IPS DF 6.9 (cell line): ENCODE data around the gene CACNA1F.
"Not testable (repeated sequence)": the region's sequence is repeated elsewhere in the genome, so short reads cannot be mapped to it uniquely, and the experiment has no call there.

Experiments used
- DNase-seq: peaks from one replicate; pipeline ENCODE4 v3.0.0-alpha.2; 2013; ENCODE audit warnings: low read depth, low spot score
- H3K27ac ChIP-seq: one replicate; pipeline ENCODE4 v1.5.1; 2013; ENCODE audit warnings: low read length, control low read depth
- H3K27me3 ChIP-seq: 2 replicates; pipeline ENCODE4 v1.6.1; 2013; ENCODE audit warnings: mild to moderate bottlenecking, low read length; ENCODE audit not compliant: control insufficient read depth, insufficient read depth
- H3K36me3 ChIP-seq: 2 replicates; pipeline ENCODE4 v1.6.1; 2013; ENCODE audit warnings: low read length; ENCODE audit not compliant: control insufficient read depth, insufficient read depth
- H3K4me1 ChIP-seq: 2 replicates; pipeline ENCODE4 v1.6.1; 2013; ENCODE audit warnings: low read length; ENCODE audit not compliant: control insufficient read depth, insufficient read depth
- H3K4me3 ChIP-seq: 2 replicates; pipeline ENCODE4 v1.5.1; 2013; ENCODE audit warnings: mild to moderate bottlenecking, low read length
- H3K9me3 ChIP-seq: 2 replicates; pipeline ENCODE4 v1.6.1; 2013; ENCODE audit warnings: low read length, inconsistent platforms; ENCODE audit not compliant: control insufficient read depth, insufficient read depth
- WGBS: extraction: QIAGEN DNeasy Blood & Tissue Kit; methylation state at CpG from one replicate; pipeline ENCODE4 v1.1.7; 2013; ENCODE audit warnings: mixed read lengths, missing lambda C conversion rate; ENCODE audit not compliant: insufficient read length, insufficient coverage; 5-methylcytosine and 5-hydroxymethylcytosine counted together

Gene CACNA1F

DNA sequence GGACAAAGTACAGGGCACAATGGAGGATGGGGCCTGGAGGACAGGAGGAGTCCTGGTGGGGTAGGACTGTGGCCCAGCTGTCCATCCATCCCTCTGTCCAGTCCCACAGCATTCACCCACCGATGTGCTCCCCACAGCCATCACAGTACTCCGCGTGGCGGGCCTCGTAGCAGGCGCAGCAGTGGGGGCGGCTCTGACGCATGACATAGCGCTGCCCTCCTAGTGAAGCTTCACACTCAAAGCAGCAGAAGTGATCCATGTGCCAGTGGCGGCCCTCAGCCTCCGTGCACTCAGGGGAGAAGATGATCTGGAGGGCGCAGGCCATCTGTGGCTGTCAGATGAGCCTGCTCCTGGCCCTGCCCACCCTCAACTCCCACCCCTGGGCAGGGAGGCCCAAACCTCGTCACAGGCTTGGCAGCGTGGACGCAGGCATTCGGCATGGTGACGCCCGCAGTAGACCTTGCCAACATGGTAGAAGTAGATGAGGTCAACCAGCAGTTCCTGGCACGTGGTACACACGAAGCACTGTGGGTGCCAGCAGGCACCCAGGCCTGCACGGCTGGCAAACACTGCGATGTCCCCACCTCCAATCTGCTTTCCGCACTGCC, 55.2 kb downstream of the CACNA1F start:
- H3K27me3 ChIP-seq, result no peaks in the 10 kb centered on the region
- no CpG with 5 or more reads among the region's 23 CpGs for WGBS

DNA sequence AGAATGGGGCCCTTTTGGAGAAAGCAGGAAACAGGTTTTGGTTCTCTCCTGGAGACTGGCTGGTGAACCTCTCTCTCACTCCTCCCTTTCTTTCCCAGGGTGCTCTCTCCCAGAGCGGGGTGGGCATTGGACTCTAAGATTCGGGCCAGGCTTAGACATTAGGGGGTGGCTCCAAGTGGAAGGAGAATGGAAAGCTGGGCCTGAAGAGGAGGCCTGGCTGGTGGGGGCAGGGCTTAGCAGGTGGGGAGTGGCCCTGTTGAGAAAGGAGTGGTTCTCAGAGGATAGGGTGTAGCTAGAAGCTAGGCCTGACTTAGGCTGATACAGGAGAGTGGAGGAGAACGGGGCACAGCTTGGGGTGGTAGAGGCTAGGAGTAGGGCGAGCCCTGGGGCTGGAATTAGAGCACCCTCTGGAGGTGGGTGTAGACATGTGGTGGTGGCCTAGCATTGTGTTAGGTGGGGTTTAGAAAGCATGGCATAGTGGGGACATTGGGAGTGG, 55.8 kb downstream of the CACNA1F start:
- no peak overlapping the region for H3K27ac ChIP-seq
- DNase-seq, result no peak
- WGBS, result no CpG with 5 or more reads among the region's 4 CpGs

More for the DNA sequence above, 55.2 kb downstream of the CACNA1F start:
- no peak for DNase-seq
- Histone ChIP-seq H3K36me3 (peaks cover 9% of the 10 kb centered on the region), H3K4me1 (no peaks in the 10 kb centered on the region; the same call in 1 of the 2 replicates), H3K27ac (no peak overlapping the region), H3K4me3 (no peak overlapping the region), H3K9me3 (no peaks in the 10 kb centered on the region)

DNA sequence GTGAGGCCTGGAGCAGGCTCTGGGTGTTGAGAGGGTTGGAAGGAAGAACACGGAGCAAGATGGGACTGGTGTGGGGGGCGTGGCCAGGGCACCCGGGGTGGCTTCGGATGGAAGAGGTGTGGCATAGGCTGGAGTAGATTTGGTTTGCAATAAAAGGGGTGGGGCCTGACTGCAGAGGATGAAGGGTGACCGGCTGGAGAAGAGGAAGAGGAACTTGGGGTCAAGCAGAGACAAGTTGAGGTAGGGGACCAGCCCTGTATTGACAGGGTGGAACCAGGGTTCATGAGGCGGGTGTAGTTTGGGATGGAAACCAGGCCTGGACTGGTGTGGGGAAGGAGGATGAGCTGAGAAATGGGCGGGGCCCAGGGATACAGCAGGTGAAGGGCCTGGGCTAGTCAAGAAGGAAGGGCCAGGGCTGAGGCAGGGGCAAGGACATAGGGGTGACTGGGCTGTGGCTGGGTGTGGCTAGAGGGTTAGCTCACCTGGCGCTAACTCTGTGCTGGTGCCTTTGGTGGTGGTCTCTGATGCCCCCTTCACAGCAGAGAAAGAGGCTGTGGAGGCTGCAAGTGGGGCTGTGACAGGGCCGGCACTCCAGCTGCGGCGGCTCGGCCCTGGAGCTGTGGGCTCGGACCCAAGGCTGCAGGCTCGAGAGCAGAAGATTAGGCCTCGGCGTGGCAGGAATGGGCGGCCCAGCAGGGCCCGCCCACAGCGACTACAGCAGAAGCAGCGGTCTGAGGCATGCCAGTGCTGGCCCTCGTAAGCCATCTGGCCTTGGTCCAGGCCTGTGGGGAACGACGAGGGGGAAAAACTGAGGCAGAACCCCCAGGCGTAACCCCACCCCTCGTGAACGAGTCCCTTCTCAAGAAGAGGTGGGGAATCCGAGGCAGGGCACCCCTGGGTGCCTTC, 56.5 kb downstream of the CACNA1F start:
- Histone ChIP-seq H3K27ac (no peak overlapping the region), H3K27me3 (no peaks in the 10 kb centered on the region), H3K4me1 (no peaks in the 10 kb centered on the region; the same call in 1 of the 2 replicates), H3K36me3 (peaks cover 9% of the 10 kb centered on the region), H3K9me3 (no peaks in the 10 kb centered on the region), H3K4me3 (no peak overlapping the region)
- DNase-seq, result no peak
- WGBS, result no CpG with 5 or more reads among the region's 27 CpGs

More for the DNA sequence above, 55.8 kb downstream of the CACNA1F start:
- no peak overlapping the region for H3K4me3 ChIP-seq
- no peaks in the 10 kb centered on the region for H3K9me3 ChIP-seq
- H3K27me3 ChIP-seq, result no peaks in the 10 kb centered on the region
- H3K4me1 ChIP-seq, result no peaks in the 10 kb centered on the region; the same call in 1 of the 2 replicates
- peaks cover 9% of the 10 kb centered on the region for H3K36me3 ChIP-seq

DNA sequence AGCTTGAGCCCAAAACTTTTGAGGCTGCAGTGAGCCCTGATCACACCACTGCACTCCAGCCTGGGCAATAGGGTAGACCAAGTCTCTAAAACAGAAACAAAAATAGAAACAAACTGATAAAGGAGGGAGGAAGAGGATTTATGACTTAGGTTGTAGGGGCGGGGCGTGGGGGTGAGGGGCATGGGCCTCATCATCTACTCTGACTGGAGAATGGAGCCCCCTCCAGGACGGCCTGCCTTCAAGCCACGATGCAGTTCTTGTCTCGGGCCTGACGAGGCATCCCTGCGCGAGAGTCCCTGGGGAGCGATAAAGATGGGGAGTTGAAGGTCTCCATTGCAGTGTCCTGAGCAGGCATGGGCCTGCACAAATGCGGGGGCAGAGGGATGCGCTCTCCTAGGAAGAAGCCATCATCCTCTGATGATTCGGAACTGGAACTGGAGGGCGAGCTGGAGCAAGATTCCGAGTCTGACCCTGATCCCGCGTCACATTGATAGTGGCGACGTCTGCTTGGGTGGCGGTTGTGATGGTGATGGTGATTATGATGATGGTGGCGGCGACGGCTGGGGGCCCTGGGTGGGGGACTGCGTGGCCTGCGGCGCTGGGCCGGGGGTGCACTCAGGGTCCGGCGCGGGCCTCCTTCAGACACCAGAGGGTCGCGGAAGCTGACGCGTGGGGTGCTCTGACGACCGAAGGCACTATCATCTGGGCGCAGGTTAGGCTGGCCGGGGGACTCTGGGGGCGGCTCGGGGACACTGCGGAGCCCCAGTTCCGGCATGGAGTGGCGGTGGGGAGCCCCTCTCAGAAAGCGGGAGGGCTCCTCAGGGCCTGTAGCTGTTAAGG, 57.5 kb downstream of the CACNA1F start:
- no peaks in the 10 kb centered on the region for H3K9me3 ChIP-seq
- no peak overlapping the region for H3K27ac ChIP-seq
- peaks cover 9% of the 10 kb centered on the region for H3K36me3 ChIP-seq
- WGBS, result no CpG with 5 or more reads among the region's 43 CpGs
- no peaks in the 10 kb centered on the region for H3K27me3 ChIP-seq
- H3K4me3 ChIP-seq, result no peak overlapping the region
- no peak for DNase-seq
- H3K4me1 ChIP-seq, result no peaks in the 10 kb centered on the region; the same call in 1 of the 2 replicates

DNA sequence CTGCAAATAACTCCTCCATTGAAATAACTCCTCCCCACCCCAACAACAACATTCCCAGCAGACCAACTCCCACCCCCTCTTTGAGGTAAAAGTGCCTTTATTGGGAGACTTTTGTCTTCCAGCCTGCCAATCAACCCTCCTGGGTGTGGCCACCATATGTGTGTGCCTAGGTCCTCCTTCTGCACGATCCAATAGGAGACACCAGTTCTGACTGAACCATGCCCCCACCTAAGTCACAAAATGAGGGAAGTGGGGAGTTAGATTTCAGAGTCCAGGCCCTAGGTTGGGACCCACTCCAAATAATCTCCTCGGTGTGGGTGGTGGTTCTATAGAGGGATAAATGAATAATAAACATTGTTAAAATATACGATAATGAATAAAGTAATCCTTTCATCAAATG, 58.4 kb downstream of the CACNA1F start:
- H3K27ac ChIP-seq, result no peak overlapping the region
- DNase-seq, result no peak
- no CpG with 5 or more reads among the region's 3 CpGs for WGBS
- H3K4me1 ChIP-seq, result no peaks in the 10 kb centered on the region; the same call in 1 of the 2 replicates
- no peak overlapping the region for H3K4me3 ChIP-seq
- peaks cover 9% of the 10 kb centered on the region for H3K36me3 ChIP-seq
- H3K27me3 ChIP-seq, result no peaks in the 10 kb centered on the region
- no peaks in the 10 kb centered on the region for H3K9me3 ChIP-seq

DNA sequence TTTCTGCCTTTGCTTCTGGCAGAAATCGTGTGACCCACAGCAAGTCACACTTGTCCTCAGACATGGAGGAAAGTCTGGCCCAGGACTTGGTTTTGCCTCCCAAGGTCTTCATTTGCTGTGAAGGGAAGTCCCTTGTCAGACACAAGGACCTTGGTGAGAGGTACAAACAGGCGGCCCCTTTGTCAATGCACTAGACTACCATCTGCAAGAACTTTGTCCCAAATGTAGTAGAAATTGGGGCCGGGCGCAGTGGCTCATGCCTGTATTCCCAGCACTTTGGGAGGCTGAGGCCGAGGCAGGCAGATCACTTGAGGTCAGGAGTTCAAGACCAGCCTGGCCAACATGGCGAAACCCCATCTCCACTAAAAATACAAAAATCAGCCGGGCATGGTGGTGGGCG, 59.6 kb downstream of the CACNA1F start:
- not testable (repeated sequence) for H3K4me1 ChIP-seq, H3K9me3 ChIP-seq, H3K36me3 ChIP-seq, H3K27ac ChIP-seq, H3K27me3 ChIP-seq, H3K4me3 ChIP-seq, DNase-seq
- WGBS, result no CpG with 5 or more reads among the region's 8 CpGs

DNA sequence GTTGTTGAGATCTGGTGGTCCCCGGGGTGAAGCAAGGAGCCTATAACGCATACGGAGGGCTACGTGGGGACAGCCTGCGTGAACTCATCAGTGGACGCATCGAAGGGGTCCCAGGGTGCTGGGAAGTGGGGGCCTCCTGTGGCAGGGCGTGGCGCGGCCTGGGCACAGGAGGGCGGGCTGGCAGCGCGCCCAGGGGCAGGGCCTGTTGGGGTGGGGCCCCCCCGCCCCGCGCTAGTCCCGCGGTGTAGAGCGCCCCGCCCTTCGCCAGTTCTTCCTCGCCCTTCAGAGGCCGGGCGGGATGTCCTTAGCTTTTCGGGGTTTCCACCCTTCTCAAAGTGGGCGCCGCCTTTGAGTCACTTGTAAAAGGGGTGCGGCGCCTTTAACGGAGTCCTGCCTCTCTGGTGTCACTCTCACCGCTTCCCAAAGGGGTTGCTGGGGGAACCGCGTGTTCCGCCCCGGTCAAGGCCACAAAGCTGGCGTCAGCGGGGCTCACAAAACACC, 60.8 kb downstream of the CACNA1F start:
- Histone ChIP-seq H3K36me3 (peaks cover 2% of the 10 kb centered on the region; the same call in 1 of the 2 replicates), H3K9me3 (no peaks in the 10 kb centered on the region), H3K4me1 (no peaks in the 10 kb centered on the region; the same call in 1 of the 2 replicates), H3K27ac (no peak overlapping the region), H3K27me3 (no peaks in the 10 kb centered on the region), H3K4me3 (peak overlapping the region; percentile 27; the same call in 1 of the 2 replicates)
- no peak for DNase-seq
- no CpG with 5 or more reads among the region's 37 CpGs for WGBS

DNA sequence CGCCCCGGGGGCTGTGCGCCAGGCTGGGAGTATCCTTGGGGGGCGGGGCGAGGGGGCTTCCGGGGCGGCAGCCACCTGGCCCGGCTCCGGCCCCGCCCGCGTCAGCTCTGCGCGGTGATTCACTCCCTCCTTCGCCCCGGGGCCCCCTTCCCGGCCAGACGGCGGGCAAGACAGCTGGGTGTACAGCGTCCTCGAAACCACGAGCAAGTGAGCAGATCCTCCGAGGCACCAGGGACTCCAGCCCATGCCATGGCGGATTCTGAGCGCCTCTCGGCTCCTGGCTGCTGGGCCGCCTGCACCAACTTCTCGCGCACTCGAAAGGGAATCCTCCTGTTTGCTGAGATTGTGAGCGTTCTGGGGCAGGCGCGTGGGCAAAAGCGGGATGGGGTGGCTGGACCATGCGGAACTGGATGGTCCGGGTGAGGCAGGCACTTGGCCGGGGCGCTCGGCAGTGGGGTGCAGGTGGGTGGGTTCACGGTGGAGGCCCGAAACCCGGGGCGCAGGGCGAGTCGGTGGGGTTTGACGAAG, 61.3 kb downstream of the CACNA1F start, which contains the start of gene PLP2:
TSS of gene PLP2 (plus strand) at position 147 of the 528 bp plus-strand sequence. CDS start at position 250, 103 bp downstream.
- H3K27ac ChIP-seq, result no peak within 1 kb of the TSS
- H3K36me3 ChIP-seq, result peaks cover 2% of the 10 kb centered on the region; the same call in 1 of the 2 replicates
- DNase-seq, result no peak
- no peaks in the 10 kb centered on the region; the same call in 1 of the 2 replicates for H3K4me1 ChIP-seq
- no peaks in the 10 kb centered on the region for H3K9me3 ChIP-seq
- peak within 1 kb of the TSS; percentile 27; the same call in 1 of the 2 replicates for H3K4me3 ChIP-seq
- H3K27me3 ChIP-seq, result no peaks in the 10 kb centered on the region
- WGBS, result no CpG with 5 or more reads among the region's 46 CpGs

DNA sequence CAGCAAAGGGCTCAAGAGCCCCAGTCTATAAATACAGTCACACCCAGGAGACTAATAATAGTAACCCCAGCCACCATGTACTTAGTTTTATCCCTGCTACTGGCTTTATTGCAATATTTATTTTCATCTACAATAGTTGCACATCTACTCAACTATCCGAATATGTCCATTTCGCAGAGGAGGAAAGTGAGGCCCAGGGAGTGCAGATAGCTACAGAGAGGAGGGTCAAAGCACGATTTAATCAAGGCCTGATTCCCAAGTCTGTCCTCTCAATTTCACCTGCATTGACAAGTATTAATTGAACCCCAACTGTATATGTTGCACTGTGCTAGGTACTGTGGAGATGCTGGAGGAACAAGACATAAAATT, 65.4 kb downstream of the CACNA1F start:
- Histone ChIP-seq H3K4me1 (no peaks in the 10 kb centered on the region), H3K27ac (no peak overlapping the region)

More for the DNA sequence above, 65.4 kb downstream of the CACNA1F start:
- no peak overlapping the region for H3K4me3 ChIP-seq
- no peaks in the 10 kb centered on the region for H3K36me3 ChIP-seq
- WGBS, result no CpG with 5 or more reads among the region's 3 CpGs
- H3K9me3 ChIP-seq, result no peaks in the 10 kb centered on the region
- no peak for DNase-seq
- H3K27me3 ChIP-seq, result no peaks in the 10 kb centered on the region
